Adrenal gland (tissue), 12 donors: Measurements from ENCODE around the gene RPS8. TPM values are rescaled to one million over a fixed set of nuclear protein-coding genes. Genes with fewer than 3 reads are reported as not detected.
"Not testable (repeated sequence)": the region's sequence is repeated elsewhere in the genome, so short reads cannot be mapped to it uniquely, and the experiment has no call there.

ENCODE experiments used
- DNase-seq, 7 donors: peaks; one replicate each; pipeline ENCODE4 v3.0.0-alpha.2; 2019 to 2020
- H3K27ac ChIP-seq, 5 donors: fragments of 200-600 bp; sonication (generic) in 4 of 5; 1 replicate in 3 of 5; 2 replicates in 2 of 5; pipeline versions ENCODE4 v1.5.1 to v1.8.0; 2016 to 2020; ENCODE audit warnings: mild to moderate bottlenecking in 1 of 5
- H3K27me3 ChIP-seq: fragments of 200-600 bp; 2 replicates; pipeline ENCODE4 v1.8.0; 2021
- H3K36me3 ChIP-seq, 2 donors: fragments of 200-600 bp; replicated peaks in 1 of 2; 1 replicate in 1 of 2; 2 replicates in 1 of 2; pipeline versions ENCODE4 v1.5.1 to v1.8.0; 2018 to 2022
- H3K4me1 ChIP-seq, 2 donors: fragments of 200-600 bp; replicated peaks in 1 of 2; 1 replicate in 1 of 2; 2 replicates in 1 of 2; pipeline versions ENCODE4 v1.5.1 to v1.8.0; 2018 to 2021
- H3K4me3 ChIP-seq, 4 donors: fragments of 200-600 bp; sonication (generic) in 3 of 4; one replicate each; pipeline ENCODE4 v1.5.1; 2016 to 2018
- H3K9me3 ChIP-seq, 3 donors: fragments of 200-600 bp; sonication (generic) in 1 of 3; replicated peaks in 1 of 3; 1 replicate in 2 of 3; 2 replicates in 1 of 3; pipeline versions ENCODE4 v1.5.1 to v1.8.0; 2016 to 2021
- CTCF ChIP-seq, 6 experiments: fragments of 450-650 bp in 4 of 6; fragments of 200-600 bp in 2 of 6; sonication (generic) in 1 of 6; IDR thresholded peaks; 1 replicate in 5 of 6; 2 replicates in 1 of 6; pipeline versions ENCODE4 v1.5.1 to v1.8.0; 2016 to 2021; ENCODE audit warnings: antibody characterized with exemption in 6 of 6, mild to moderate bottlenecking in 2 of 6, moderate library complexity in 1 of 6
- POLR2A ChIP-seq, 2 donors: fragments of 450-650 bp; IDR thresholded peaks; one replicate each; pipeline ENCODE4 v1.6.1; 2017; ENCODE audit warnings: antibody characterized with exemption in 2 of 2, mild to moderate bottlenecking in 2 of 2, moderate library complexity in 1 of 2
- WGBS, 4 donors: extraction: QIAGEN DNeasy Blood & Tissue Kit in 2 of 4; methylation state at CpG; one replicate each; pipeline versions ENCODE4 v1.1.5 to v1.1.7; 2013 to 2017; 5-methylcytosine and 5-hydroxymethylcytosine counted together
- intact Hi-C, 2 donors: fragments of 100-400 bp; cut with DNase I; formaldehyde crosslinking; loops; one replicate each; pipeline versions ENCODE4 v1.14.1 to v1.15.0; 2022 to 2023
- polyA plus RNA-seq, 3 donors: library from polyadenylated mRNA; stranded (reverse); fragments of 200-250 nt in 2 of 3; fragments of 350-450 nt in 1 of 3; fragmentation: Illumina TruSeq in 1 of 3; extraction: RNeasy Lipid Tissue Mini Kit (QIAGEN cat#74804) in 1 of 3; gene quantifications; one replicate each; pipeline ENCODE4 v1.2.3, GENCODE V29; 2013 to 2014
- total RNA-seq, 9 donors: library from RNA; depleted of rRNA in 4 of 9; stranded (reverse); fragments of >200 nt in 4 of 9; fragments of 120-200 nt in 1 of 9; fragmentation: NEBNext Ultra II Directional in 1 of 9; extraction: Animal tissue kit (Norgen Biotek cat#: 25700) in 1 of 9; gene quantifications; one replicate each; pipeline versions ENCODE4 v1.1.0 to v1.2.4, GENCODE V29; 2013 to 2023
- donor health status: healthy with polysubstance abuse.
- donor health status: Bipolar disorder and iron deficiency.
- donor health status: DM: yes; HTN: yes; CAD: no.
- donor health status: DM: no; HTN: no; CAD: no.
- donor health status: DM: no; HTN: no; CAD: no.
- donor health status: DM: yes; HTN: yes; CAD: no.

RPS8 gene
- total and polyA plus RNA-seq, 12 donors: 1,508 to 3,127 (median 2,474) TPM

GRCh38 chr1:44820328-44821239, 45.2 kb downstream of the RPS8 start:
- Histone ChIP-seq H3K36me3 (no peaks in the 10 kb centered on the region), H3K27me3 (no peaks in the 10 kb centered on the region), H3K9me3 (no peaks in the 10 kb centered on the region), H3K4me3 (peak overlapping the region in 2 of 4 donors; percentile 27 to 56), H3K4me1 (peaks cover 8 to 17% of the 10 kb centered on the region in 2 donors), H3K27ac (peak overlapping the region; percentile 66 to 93 (median 83))
- TF ChIP-seq POLR2A (IDR thresholded peaks at IDR 0.05) (no peak), CTCF (IDR thresholded peaks at IDR 0.05) (peak in 1 of 6 experiments; percentile 24)
- DNase-seq: peak in 3 of 7 donors; percentile 19 to 65 (median 26)
- 25 to 37% (median 29%) methylated on average over 20 to 25 of the region's 25 CpGs for WGBS, 4 donors
- intact Hi-C loops: no loop called here

GRCh38 chr1:44821240-44821715, 45.9 kb downstream of the RPS8 start:
- WGBS, 4 donors: 85 to 92% (median 90%) methylated on average over 9 of the region's 9 CpGs
- peak in 1 of 7 donors; percentile 16 for DNase-seq
- Histone ChIP-seq H3K9me3 (no peaks in the 10 kb centered on the region), H3K4me1 (peaks cover 8 to 17% of the 10 kb centered on the region in 2 donors), H3K36me3 (no peaks in the 10 kb centered on the region), H3K27ac (no peak overlapping the region), H3K4me3 (no peak overlapping the region), H3K27me3 (no peaks in the 10 kb centered on the region)
- TF ChIP-seq CTCF (IDR thresholded peaks at IDR 0.05) (no peak), POLR2A (IDR thresholded peaks at IDR 0.05) (no peak)
- intact Hi-C loops: no loop called here

- peak in 1 of 7 donors; percentile 18 for DNase-seq
- no peaks in the 10 kb centered on the region for H3K9me3 ChIP-seq
- TF ChIP-seq POLR2A (IDR thresholded peaks at IDR 0.05) (no peak), CTCF (IDR thresholded peaks at IDR 0.05) (no peak)
- 73 to 100% (median 85%) methylated on average over 1 to 6 of the region's 6 CpGs for WGBS, 4 donors
- H3K27ac ChIP-seq: no peak overlapping the region
- H3K27me3 ChIP-seq: no peaks in the 10 kb centered on the region
- H3K36me3 ChIP-seq: no peaks in the 10 kb centered on the region
- intact Hi-C loops: no loop called here
- peaks cover 8 to 17% of the 10 kb centered on the region in 2 donors for H3K4me1 ChIP-seq
- no peak overlapping the region for H3K4me3 ChIP-seq
Measured at GRCh38 chr1:44822131-44822701, 46.9 kb downstream of the RPS8 start.

- no peak overlapping the region for H3K4me3 ChIP-seq
- peaks cover 8 to 17% of the 10 kb centered on the region in 2 donors for H3K4me1 ChIP-seq
- H3K27ac ChIP-seq: no peak overlapping the region
- no peaks in the 10 kb centered on the region for H3K36me3 ChIP-seq
- TF ChIP-seq CTCF (IDR thresholded peaks at IDR 0.05) (no peak), POLR2A (IDR thresholded peaks at IDR 0.05) (no peak)
- peak in 1 of 7 donors; percentile 41 for DNase-seq
- 78 to 89% (median 85%) methylated on average over 7 to 15 of the region's 15 CpGs for WGBS, 4 donors
- no peaks in the 10 kb centered on the region for H3K27me3 ChIP-seq
- H3K9me3 ChIP-seq: no peaks in the 10 kb centered on the region
- intact Hi-C loops: no loop called here
Measured at GRCh38 chr1:44822981-44823451, 47.7 kb downstream of the RPS8 start.

- H3K27ac ChIP-seq, H3K27me3 ChIP-seq, H3K4me3 ChIP-seq, intact Hi-C loops, H3K36me3 ChIP-seq, H3K9me3 ChIP-seq: not testable (repeated sequence)
- peaks cover 8 to 11% of the 10 kb centered on the region in 2 donors for H3K4me1 ChIP-seq
- WGBS, 4 donors: 88 to 98% (median 90%) methylated on average over 6 of the region's 6 CpGs
- DNase-seq: peak in 1 of 7 donors; percentile 6
Measured at GRCh38 chr1:44824392-44824791, 49.1 kb downstream of the RPS8 start.
